Stimulated activated CD4-positive, alpha-beta T cell treated with anti-CD3 and anti-CD28 coated beads, TNF-alpha, amount 100 ng/mL, for 48 hours (primary cell): ENCODE data around the gene NR4A3.
"Not testable (repeated sequence)": the region's sequence is repeated elsewhere in the genome, so short reads cannot be mapped to it uniquely, and the experiment has no call there.

Experiments
- DNase-seq, 3 donors: peaks; one replicate each; pipeline ENCODE4 v3.0.0-alpha.2; 2020; ENCODE audit warnings: low read depth in 3 of 3

Gene NR4A3

GRCh38 chr9:99833735-99834134 is 12.1 kb downstream of the NR4A3 start:
- DNase-seq = no peak

- no peak for DNase-seq
These were observed 12.8 kb downstream of the NR4A3 start for GRCh38 chr9:99834474-99834873.

GRCh38 chr9:99835142-99835541 is 13.5 kb downstream of the NR4A3 start:
- DNase-seq = no peak

GRCh38 chr9:99835581-99835980 is 13.9 kb downstream of the NR4A3 start:
- DNase-seq = no peak

GRCh38 chr9:99840072-99840471 is 18.4 kb downstream of the NR4A3 start:
- no peak for DNase-seq

- DNase-seq = no peak
These were observed 23.4 kb downstream of the NR4A3 start for GRCh38 chr9:99845063-99845462.

- no peak for DNase-seq
These were observed 26.8 kb downstream of the NR4A3 start for GRCh38 chr9:99848447-99848846.

GRCh38 chr9:99850736-99851499 is 29.2 kb downstream of the NR4A3 start:
- no peak for DNase-seq

- DNase-seq = no peak
These were observed 29.8 kb downstream of the NR4A3 start for GRCh38 chr9:99851500-99851822.

GRCh38 chr9:99852617-99853016 is 30.9 kb downstream of the NR4A3 start:
- DNase-seq = no peak

- no peak for DNase-seq
These were observed 33.9 kb downstream of the NR4A3 start for GRCh38 chr9:99855467-99856176.

- not testable (repeated sequence) for DNase-seq
These were observed 35.9 kb downstream of the NR4A3 start for GRCh38 chr9:99857576-99857975.

GRCh38 chr9:99858087-99858486 is 36.4 kb downstream of the NR4A3 start:
- DNase-seq = no peak

- DNase-seq = no peak
These were observed 37.7 kb downstream of the NR4A3 start for GRCh38 chr9:99859243-99859980.

- no peak for DNase-seq
These were observed 38.6 kb downstream of the NR4A3 start for GRCh38 chr9:99860266-99860665.

GRCh38 chr9:99863955-99864354 is 42.3 kb downstream of the NR4A3 start:
- DNase-seq = no peak

- DNase-seq = no peak
These were observed 44.7 kb downstream of the NR4A3 start for GRCh38 chr9:99866398-99866797.

- DNase-seq = no peak
These were observed 45.9 kb downstream of the NR4A3 start for GRCh38 chr9:99867536-99867935.

- DNase-seq = no peak
These were observed 46.3 kb downstream of the NR4A3 start for GRCh38 chr9:99867968-99868367.

- no peak for DNase-seq
These were observed 47.2 kb downstream of the NR4A3 start for GRCh38 chr9:99868845-99869244.

- DNase-seq = no peak
These were observed 48.4 kb downstream of the NR4A3 start for GRCh38 chr9:99870126-99870525.

GRCh38 chr9:99873531-99873930 is 51.8 kb downstream of the NR4A3 start:
- no peak for DNase-seq
